VCaP (cell line): ENCODE results near the gene LRRN4.
"Not testable (repeated sequence)": the region's sequence is repeated elsewhere in the genome, so short reads cannot be mapped to it uniquely, and the experiment has no call there.

Source experiments
- H3K27ac ChIP-seq: fragments of 450-650 bp; 2 replicates; pipeline ENCODE4 v1.5.1; 2017
- TF ChIP-seq, protein P1 (sequence below): fragments of 450-650 bp; conservative IDR thresholded peaks from 2 replicates; pipeline ENCODE4 v1.5.1; 2017; ENCODE audit warnings: mild to moderate bottlenecking, moderate library complexity

Gene LRRN4

DNA sequence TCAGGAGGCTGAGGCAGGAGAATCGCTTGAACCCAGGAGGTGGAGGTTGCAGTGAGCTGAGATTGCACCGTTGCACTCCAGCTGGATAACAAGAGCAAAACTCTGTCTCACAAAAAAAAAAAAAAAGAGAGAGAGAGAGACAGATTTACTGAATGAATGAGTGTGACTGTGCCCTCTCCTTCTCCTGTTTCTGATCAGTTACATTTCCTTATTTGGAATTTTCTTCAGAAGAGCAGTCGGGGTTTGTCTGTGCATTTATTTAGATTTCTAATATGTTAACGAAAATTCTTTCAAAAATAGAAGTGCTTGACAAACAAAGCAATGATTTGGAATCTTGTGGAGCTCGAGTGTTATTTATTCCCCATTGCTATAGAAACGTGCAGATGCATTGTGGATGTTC lies 6.4 kb upstream of the LRRN4 start:
- no peak overlapping the region for H3K27ac ChIP-seq
- TF ChIP-seq, protein P1, sequence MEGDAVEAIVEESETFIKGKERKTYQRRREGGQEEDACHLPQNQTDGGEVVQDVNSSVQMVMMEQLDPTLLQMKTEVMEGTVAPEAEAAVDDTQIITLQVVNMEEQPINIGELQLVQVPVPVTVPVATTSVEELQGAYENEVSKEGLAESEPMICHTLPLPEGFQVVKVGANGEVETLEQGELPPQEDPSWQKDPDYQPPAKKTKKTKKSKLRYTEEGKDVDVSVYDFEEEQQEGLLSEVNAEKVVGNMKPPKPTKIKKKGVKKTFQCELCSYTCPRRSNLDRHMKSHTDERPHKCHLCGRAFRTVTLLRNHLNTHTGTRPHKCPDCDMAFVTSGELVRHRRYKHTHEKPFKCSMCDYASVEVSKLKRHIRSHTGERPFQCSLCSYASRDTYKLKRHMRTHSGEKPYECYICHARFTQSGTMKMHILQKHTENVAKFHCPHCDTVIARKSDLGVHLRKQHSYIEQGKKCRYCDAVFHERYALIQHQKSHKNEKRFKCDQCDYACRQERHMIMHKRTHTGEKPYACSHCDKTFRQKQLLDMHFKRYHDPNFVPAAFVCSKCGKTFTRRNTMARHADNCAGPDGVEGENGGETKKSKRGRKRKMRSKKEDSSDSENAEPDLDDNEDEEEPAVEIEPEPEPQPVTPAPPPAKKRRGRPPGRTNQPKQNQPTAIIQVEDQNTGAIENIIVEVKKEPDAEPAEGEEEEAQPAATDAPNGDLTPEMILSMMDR, result no peak

DNA sequence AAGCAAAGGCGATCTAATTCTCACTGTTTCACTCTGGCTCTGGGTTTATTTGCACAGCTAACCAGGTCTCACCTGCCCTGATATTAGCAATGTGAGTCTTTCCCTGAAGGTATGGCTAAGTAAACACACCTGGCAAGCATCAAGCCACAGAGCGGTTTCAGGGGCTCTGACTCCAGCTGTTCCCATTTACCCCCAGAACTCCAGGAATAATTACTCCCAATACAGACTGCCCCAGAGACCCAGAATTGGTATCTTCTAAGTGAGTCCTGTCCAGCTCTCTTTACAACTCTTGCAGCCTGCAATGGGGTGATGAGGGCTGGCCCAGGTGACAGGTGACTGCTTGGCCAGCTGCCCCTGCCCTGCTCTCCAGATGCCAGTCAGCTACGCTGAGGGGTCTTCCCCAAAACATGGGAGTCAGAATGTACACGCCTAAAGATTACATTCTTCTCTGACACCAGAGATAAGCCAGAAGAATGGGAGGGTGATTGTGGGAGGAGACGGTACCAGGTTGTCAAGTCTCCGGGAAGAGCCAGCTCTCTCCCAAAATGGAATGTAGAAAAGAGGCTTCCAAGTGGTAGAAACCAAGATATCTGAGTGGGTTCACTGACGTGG lies 4.9 kb upstream of the LRRN4 start:
- TF ChIP-seq, protein P1, result no peak

DNA sequence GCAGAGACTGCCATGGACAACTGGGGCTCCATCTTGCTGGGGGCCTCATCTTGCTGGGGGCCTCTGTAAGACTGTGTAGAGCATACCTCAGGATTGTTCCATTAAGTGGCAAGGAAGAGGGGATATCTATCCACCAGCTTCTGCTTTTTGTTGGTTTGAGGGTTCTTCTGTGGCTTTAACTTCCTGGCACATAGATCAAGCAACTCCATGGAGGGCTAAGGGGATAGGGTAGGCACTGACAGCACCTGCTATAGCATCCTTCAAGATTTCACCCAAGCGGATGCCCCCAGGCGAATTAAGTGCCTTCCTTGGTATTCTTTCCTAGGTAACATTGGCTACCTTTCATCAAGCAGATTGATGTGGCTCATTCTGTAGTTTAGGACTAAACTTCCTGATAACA lies 3.8 kb upstream of the LRRN4 start:
- TF ChIP-seq, protein P1, result no peak

More for the DNA sequence above, 4.9 kb upstream of the LRRN4 start:
- no peak overlapping the region for H3K27ac ChIP-seq

DNA sequence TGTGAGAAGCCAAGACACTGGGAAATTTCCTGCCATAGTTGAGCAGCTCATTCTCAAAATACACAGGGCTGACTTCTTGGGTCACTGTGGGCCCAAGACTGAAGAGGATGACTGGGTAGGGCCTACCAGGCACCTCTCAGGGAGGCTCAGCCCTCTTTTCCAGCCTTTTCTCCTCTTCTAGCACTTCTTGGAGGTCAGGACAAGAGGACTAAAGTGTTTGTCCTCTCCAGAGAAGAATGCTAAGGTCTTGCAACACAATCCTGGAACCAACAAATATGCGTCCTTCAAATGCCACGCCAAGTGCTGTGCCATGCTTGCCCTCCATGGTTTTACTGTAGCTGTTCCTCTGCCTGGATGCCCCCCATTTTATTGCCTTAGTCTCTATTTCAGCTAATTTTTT lies 3.3 kb upstream of the LRRN4 start:
- H3K27ac ChIP-seq, result no peak overlapping the region
- TF ChIP-seq, protein P1, result no peak

More for the DNA sequence above, 3.8 kb upstream of the LRRN4 start:
- no peak overlapping the region for H3K27ac ChIP-seq

DNA sequence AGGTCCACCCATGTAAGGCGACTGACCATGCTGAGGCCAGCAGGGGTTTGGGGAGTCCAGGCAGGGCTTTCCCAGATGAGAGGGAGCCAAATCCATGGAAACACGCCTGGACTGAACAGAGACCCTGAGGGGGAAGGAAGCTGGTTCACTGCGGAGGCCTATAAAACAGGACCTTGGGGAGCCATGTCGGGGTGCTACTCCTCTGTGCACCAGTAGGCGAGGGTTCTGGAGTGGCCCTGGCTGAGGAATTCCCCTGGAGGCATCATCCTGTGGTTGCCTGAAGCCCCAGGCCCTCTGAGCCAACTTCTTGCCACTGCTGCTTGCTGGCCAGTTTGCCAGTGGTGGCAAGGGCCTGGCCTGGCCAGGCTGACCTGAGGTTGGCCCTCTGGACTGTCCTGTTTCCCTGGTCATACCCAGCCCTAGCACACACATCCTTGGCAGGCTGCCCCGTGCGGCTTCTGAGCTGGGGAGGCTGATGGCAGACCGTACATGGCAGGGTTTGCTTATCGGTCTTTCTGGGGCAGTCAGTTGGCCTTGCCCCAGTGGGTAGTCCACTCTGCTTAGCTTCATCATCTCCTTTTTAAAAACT lies 2.2 kb upstream of the LRRN4 start:
- TF ChIP-seq, protein P1, result no peak
- H3K27ac ChIP-seq, result no peak overlapping the region

DNA sequence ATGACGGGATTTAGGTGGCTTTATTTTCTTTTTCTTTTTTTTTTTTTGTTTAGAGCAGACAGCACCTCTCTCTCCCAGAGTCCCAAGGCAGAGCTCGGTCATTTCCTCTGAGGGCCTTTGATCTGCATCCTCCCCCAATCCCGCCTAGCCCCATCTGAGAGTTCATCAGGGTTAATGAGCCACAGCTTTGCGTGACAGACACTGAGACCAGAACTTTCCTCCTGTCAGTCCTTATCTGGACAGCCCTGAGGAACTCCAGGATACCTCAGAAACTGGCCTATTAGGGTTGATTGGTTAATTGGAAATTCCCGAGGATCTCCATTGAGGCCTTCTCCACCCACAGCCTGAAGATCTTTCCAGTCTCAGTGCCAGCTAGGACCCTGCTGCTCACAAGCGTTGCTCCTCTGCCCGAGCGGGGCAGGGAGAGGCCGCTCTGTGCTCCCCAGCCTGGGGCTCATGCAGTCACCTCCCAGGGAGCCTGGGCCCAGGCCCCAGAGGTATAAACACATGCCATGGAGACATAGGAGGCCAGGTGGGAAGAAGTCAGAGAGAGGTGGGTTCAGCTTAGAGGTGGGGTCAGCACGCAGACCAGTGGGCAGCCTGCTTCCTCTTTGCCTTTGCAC lies 1.4 kb upstream of the LRRN4 start:
- H3K27ac ChIP-seq, result no peak overlapping the region
- TF ChIP-seq, protein P1, result no peak

DNA sequence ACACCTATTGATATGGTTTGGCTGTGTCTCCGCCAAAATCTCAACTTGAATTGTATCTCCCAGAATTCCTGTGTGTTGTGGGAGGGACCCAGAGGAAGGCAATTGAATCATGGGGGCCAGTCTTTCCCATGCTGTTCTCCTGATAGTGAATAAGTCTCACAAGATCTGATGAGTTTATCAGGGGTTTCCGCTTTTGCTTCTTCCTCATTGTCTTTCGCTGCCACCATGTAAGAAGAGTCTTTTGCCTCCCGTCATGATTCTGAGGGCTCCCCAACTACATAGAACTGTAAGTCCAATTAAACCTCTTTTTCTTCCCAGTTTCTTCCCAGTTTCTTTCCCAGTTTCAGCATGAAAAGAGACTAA lies 810 bp upstream of the LRRN4 start:
- H3K27ac ChIP-seq, result not testable (repeated sequence)
